GM12878 (cell line): Measurements from ENCODE around the gene ACTL6A. TPM values are rescaled to one million over a fixed set of nuclear protein-coding genes. Genes with fewer than 3 reads are reported as not detected.
"Not testable (repeated sequence)": the region's sequence is repeated elsewhere in the genome, so short reads cannot be mapped to it uniquely, and the experiment has no call there.

Source experiments
- ATAC-seq: fragments of 200-7000 bp; cut with Tn5 transposase; 3 replicates; pipeline ENCODE4 v1.9.1; 2020; ENCODE audit warnings: mild to moderate bottlenecking, moderate library complexity
- BruUV-seq: library from RNA; stranded (reverse); fragments of 400-500 nt; replicated peaks from 2 replicates; lab custom pipeline; 2021; lab: Mats Ljungman, UMichigan
- CTCF ChIA-PET: fragments of 300-600 bp; sonication (Branson Sonifier 250); formaldehyde crosslinking; extraction: SDS; loops from one replicate; lab custom pipeline; 2021; ENCODE audit warnings: inconsistent platforms; lab: Yijun Ruan, JAX
- POLR2A ChIA-PET: fragments of 350-600 bp; formaldehyde crosslinking; extraction: SDS; loops from one replicate; lab custom pipeline; 2021; ENCODE audit warnings: inconsistent platforms; lab: Charles Lee
- RAD21 ChIA-PET: fragments of 300-600 bp; sonication (Branson Sonifier 250); formaldehyde crosslinking; loops from one replicate; lab custom pipeline; 2023; ENCODE audit warnings: antibody characterized with exemption; ENCODE audit not compliant: unreplicated experiment; lab: Charles Lee
- SMC1A ChIA-PET: fragments of 300-600 bp; sonication (Branson Sonifier 250); formaldehyde crosslinking; loops from one replicate; lab custom pipeline; 2023; ENCODE audit not compliant: unreplicated experiment, uncharacterized antibody; lab: Charles Lee
- DNase-seq: peaks from one replicate; pipeline ENCODE4 v3.0.0-alpha.2; 2011; ENCODE audit warnings: low read depth, low spot score
- FAIRE-seq: peaks from 3 replicates; lab custom pipeline; 2011; peaks lifted over from hg19 to GRCh38; lab: Jason Lieb, UNC
- H2AFZ ChIP-seq: 2 replicates; pipeline ENCODE4 v1.6.0; 2011; ENCODE audit warnings: low read depth, low read length, control low read depth; ENCODE audit not compliant: control insufficient read depth
- H3K27ac ChIP-seq: 2 replicates; pipeline ENCODE4 v1.5.1; 2011; ENCODE audit warnings: control low read depth; ENCODE audit not compliant: control insufficient read depth, insufficient read depth
- H3K27me3 ChIP-seq, 2 experiments: replicated peaks in 1 of 2; 2 replicates each; pipeline versions ENCODE4 v1.6.0 to v1.6.1; 2011; ENCODE audit warnings: low read length in 1 of 2; ENCODE audit not compliant: control insufficient read depth in 2 of 2, insufficient read depth in 2 of 2
- H3K36me3 ChIP-seq, 2 experiments: 2 replicates each; pipeline ENCODE4 v1.5.1; 2011; ENCODE audit warnings: low read length in 1 of 2; ENCODE audit not compliant: control insufficient read depth in 2 of 2, insufficient read depth in 2 of 2
- H3K4me1 ChIP-seq: 2 replicates; pipeline ENCODE4 v1.6.1; 2011; ENCODE audit warnings: mild to moderate bottlenecking, low read length, moderate library complexity, mixed read lengths; ENCODE audit not compliant: control insufficient read depth, insufficient read depth
- H3K4me2 ChIP-seq: 2 replicates; pipeline ENCODE4 v1.6.0; 2011; ENCODE audit warnings: control low read depth; ENCODE audit not compliant: control insufficient read depth, insufficient read depth
- H3K4me3 ChIP-seq: fragments of 200-600 bp; sonication (generic); 2 replicates; pipeline ENCODE4 v1.5.1; 2016
- H3K79me2 ChIP-seq: 2 replicates; pipeline ENCODE4 v1.6.0; 2011; ENCODE audit warnings: low read length; ENCODE audit not compliant: control insufficient read depth, insufficient read depth
- H3K9ac ChIP-seq: 2 replicates; pipeline ENCODE4 v1.8.0; 2011; ENCODE audit warnings: low read length, control low read depth, mixed read lengths; ENCODE audit not compliant: control insufficient read depth, insufficient read depth
- H3K9me3 ChIP-seq: replicated peaks from 3 replicates; pipeline ENCODE4 v1.5.1; 2011; ENCODE audit warnings: mild to moderate bottlenecking, low read length; ENCODE audit not compliant: control insufficient read depth, insufficient read depth
- H4K20me1 ChIP-seq: 2 replicates; pipeline ENCODE4 v1.6.0; 2011; ENCODE audit not compliant: control insufficient read depth, insufficient read depth
- ATF3 ChIP-seq: IDR thresholded peaks from 2 replicates; pipeline ENCODE4 v1.6.1; 2011; ENCODE audit warnings: low read depth, mild to moderate bottlenecking, low read length, moderate library complexity, borderline replicate concordance; ENCODE audit errors: extremely low read depth
- E2F8 ChIP-seq: fragments of 450-650 bp; IDR thresholded peaks from 2 replicates; pipeline ENCODE4 v1.6.1; 2018; ENCODE audit warnings: mild to moderate bottlenecking, low read depth, moderate library complexity; ENCODE audit not compliant: partially characterized antibody
- FOXK2 ChIP-seq: fragments of 450-650 bp; IDR thresholded peaks from 2 replicates; pipeline ENCODE4 v1.6.1; 2017; ENCODE audit warnings: mild to moderate bottlenecking, moderate library complexity
- HCFC1 ChIP-seq: fragments of 150-350 bp; IDR thresholded peaks from 2 replicates; pipeline ENCODE4 v1.6.1; 2014; ENCODE audit warnings: low read length
- MTA3 ChIP-seq: IDR thresholded peaks from 2 replicates; pipeline ENCODE4 v1.6.1; 2012; ENCODE audit warnings: low read length, inconsistent platforms, borderline replicate concordance
- NR2C2 ChIP-seq: IDR thresholded peaks from 2 replicates; pipeline ENCODE4 v1.6.1; 2011; ENCODE audit warnings: borderline replicate concordance, low read depth; ENCODE audit not compliant: control insufficient read depth, insufficient read length
- NR2F1 ChIP-seq: fragments of 450-650 bp; conservative IDR thresholded peaks from 2 replicates; pipeline ENCODE4 v1.6.1; 2017; ENCODE audit warnings: mild to moderate bottlenecking
- NRF1 ChIP-seq: conservative IDR thresholded peaks from 2 replicates; pipeline ENCODE4 v1.6.1; 2011; ENCODE audit warnings: mild to moderate bottlenecking, low read depth, low read length, improper control_type of control experiment
- RB1 ChIP-seq: fragments of 450-650 bp; formaldehyde crosslinking; IDR thresholded peaks from 2 replicates; pipeline ENCODE4 v1.6.1; 2017; ENCODE audit warnings: mild to moderate bottlenecking, borderline replicate concordance
- SREBF1 ChIP-seq: IDR thresholded peaks from 2 replicates; pipeline ENCODE4 v1.6.1; 2012; ENCODE audit warnings: mild to moderate bottlenecking, low read length
- USF1 ChIP-seq: IDR thresholded peaks from 2 replicates; pipeline ENCODE4 v1.6.1; 2011; ENCODE audit warnings: borderline replicate concordance, low read depth, mild to moderate bottlenecking, moderate library complexity, mixed read lengths, low read length; ENCODE audit not compliant: insufficient read depth; ENCODE audit errors: extremely low read length
- ZBED1 ChIP-seq: IDR thresholded peaks from 2 replicates; pipeline ENCODE4 v1.6.1; 2016; ENCODE audit warnings: borderline replicate concordance
- ZSCAN29 ChIP-seq: fragments of 450-650 bp; IDR thresholded peaks from 2 replicates; pipeline ENCODE4 v1.6.1; 2017; ENCODE audit warnings: mild to moderate bottlenecking, moderate library complexity
- WGBS: methylation state at CpG from one replicate; pipeline ENCODE4 v1.1.6; 2016; ENCODE audit warnings: low lambda C conversion rate; ENCODE audit not compliant: insufficient replicate concordance, insufficient coverage; ENCODE audit errors: missing lambda C conversion rate; 5-methylcytosine and 5-hydroxymethylcytosine counted together
- in situ Hi-C: fragments of 300-500 bp; cut with MboI; formaldehyde crosslinking; loops from 9 replicates; pipeline ENCODE4 v1.14.3; 2018; ENCODE audit warnings: mixed read lengths
- intact Hi-C: fragments of 100-400 bp; cut with micrococcal nuclease; formaldehyde crosslinking; loops from one replicate; pipeline ENCODE4 v1.14.2; 2022; ENCODE audit not compliant: unreplicated experiment
- polyA plus RNA-seq, 11 experiments: library from polyadenylated mRNA; depleted of rRNA in 4 of 11; unstranded in 6 of 11; stranded (reverse) in 5 of 11; fragments of >200 nt; fragmentation: Nextera tagmentation in 4 of 11; fragmentation: Illumina TruSeq in 1 of 11; extraction: Ambion mirVana in 4 of 11; extraction: Trizol in 1 of 11; gene quantifications; 1 replicate in 1 of 11; 2 replicates in 10 of 11; pipeline versions ENCODE4 v1.2.1 to v1.2.3, GENCODE V29; 2011 to 2016; ENCODE audit warnings: inconsistent platforms in 2 of 11, missing spikeins in 2 of 11, low read depth in 1 of 11
- total RNA-seq, 4 experiments: library from RNA; depleted of rRNA in 3 of 4; stranded (reverse); fragments of >200 nt in 3 of 4; fragmentation: Illumina TruSeq in 1 of 4; extraction: Trizol in 1 of 4; gene quantifications; 2 replicates each; pipeline versions ENCODE4 v1.2.1 to v1.2.3, GENCODE V29; 2013 to 2021

Gene ACTL6A
- total and polyA plus RNA-seq, 10 of the 15 experiments (the other 5 are each of a cell fraction or from before 2014, with no cell fraction given) = 70.2 to 197 (median 105) TPM

- CTCF ChIA-PET = no interaction called here
- TF ChIP-seq USF1 = no peak
- TF ChIP-seq MTA3 = no peak
- TF ChIP-seq ZSCAN29 = no peak
- TF ChIP-seq ATF3 = no peak
- TF ChIP-seq SREBF1 = no peak
- TF ChIP-seq E2F8 = no peak
- TF ChIP-seq HCFC1 = no peak
- no peak for TF ChIP-seq NRF1
- no peak for TF ChIP-seq ZBED1
- TF ChIP-seq NR2C2 = no peak
- TF ChIP-seq NR2F1 = no peak
- no peak for TF ChIP-seq RB1
- no peak for TF ChIP-seq FOXK2
- no peak for FAIRE-seq
These were observed 48.9 kb upstream of the ACTL6A start for GRCh38 chr3:179513862-179514261.

GRCh38 chr3:179516461-179517251 lies 46.1 kb upstream of the ACTL6A start:
- H3K9ac ChIP-seq, H4K20me1 ChIP-seq, FAIRE-seq, H3K9me3 ChIP-seq, RAD21 ChIA-PET, BruUV-seq, DNase-seq, H3K79me2 ChIP-seq, H3K4me2 ChIP-seq, H3K4me1 ChIP-seq, CTCF ChIA-PET, ATAC-seq, in situ Hi-C loops, H3K4me3 ChIP-seq, H3K36me3 ChIP-seq, H3K27ac ChIP-seq, H3K27me3 ChIP-seq, H2AFZ ChIP-seq, intact Hi-C loops, SMC1A ChIA-PET, POLR2A ChIA-PET: not testable (repeated sequence)
- 79% methylated on average over 9 of the region's 9 CpGs for WGBS

More at GRCh38 chr3:179513862-179514261, 48.9 kb upstream of the ACTL6A start:
- Histone ChIP-seq H3K4me2 (no peak overlapping the region), H3K27me3 (no peaks in the 10 kb centered on the region), H3K4me1 (no peaks in the 10 kb centered on the region), H3K9me3 (no peaks in the 10 kb centered on the region; the same call in 2 of the 3 replicates), H3K79me2 (no peaks in the 10 kb centered on the region), H2AFZ (no peak overlapping the region), H3K27ac (no peak overlapping the region), H4K20me1 (no peaks in the 10 kb centered on the region), H3K36me3 (no peaks in the 10 kb centered on the region), H3K9ac (no peak overlapping the region), H3K4me3 (no peak overlapping the region)
- ChIA-PET SMC1A (no interaction called here), POLR2A (no interaction called here), RAD21 (no interaction called here)
- BruUV-seq = no TSS peak
- DNase-seq (no peak), ATAC-seq (no peak)
- intact Hi-C loops = no loop called here
- in situ Hi-C loops = no loop called here
- WGBS = 57% methylated on average over 2 of the region's 2 CpGs
